HepG2 (cell line): Measurements from ENCODE around the gene RHD.
"Not testable (repeated sequence)": the region's sequence is repeated elsewhere in the genome, so short reads cannot be mapped to it uniquely, and the experiment has no call there.

ENCODE experiments used
- HDAC6 ChIP-seq: fragments of 200-600 bp; sonication (generic); IDR thresholded peaks from 2 replicates; pipeline ENCODE4 v1.7.0; 2017; ENCODE audit warnings: mild to moderate bottlenecking, antibody characterized with exemption, low read length, low read depth
- JUN ChIP-seq: sonication (generic); formaldehyde crosslinking; IDR thresholded peaks from 2 replicates; pipeline ENCODE4 v1.4.0; 2020; ENCODE audit warnings: mild to moderate bottlenecking, missing genetic modification reagents
- TCF7 ChIP-seq: sonication (generic); IDR thresholded peaks from 2 replicates; pipeline ENCODE4 v1.6.1; 2016; ENCODE audit warnings: antibody characterized with exemption, low read depth
- TOE1 ChIP-seq: sonication (generic); formaldehyde crosslinking; IDR thresholded peaks from 2 replicates; pipeline ENCODE4 v1.4.0; 2020; ENCODE audit warnings: mild to moderate bottlenecking, missing genetic modification reagents
- ZBTB7B ChIP-seq: sonication (generic); formaldehyde crosslinking; IDR thresholded peaks from 2 replicates; pipeline ENCODE4 v1.4.0; 2020; ENCODE audit warnings: missing genetic modification reagents
- TF ChIP-seq, protein P1 (sequence below): sonication (generic); formaldehyde crosslinking; IDR thresholded peaks from 2 replicates; pipeline ENCODE4 v1.4.0; 2020; ENCODE audit warnings: mild to moderate bottlenecking, missing genetic modification reagents
- TF ChIP-seq, protein P2 (sequence below): sonication (generic); formaldehyde crosslinking; IDR thresholded peaks from 2 replicates; pipeline ENCODE4 v1.5.1; 2020; ENCODE audit warnings: mild to moderate bottlenecking, missing genetic modification reagents, borderline replicate concordance

DNA sequence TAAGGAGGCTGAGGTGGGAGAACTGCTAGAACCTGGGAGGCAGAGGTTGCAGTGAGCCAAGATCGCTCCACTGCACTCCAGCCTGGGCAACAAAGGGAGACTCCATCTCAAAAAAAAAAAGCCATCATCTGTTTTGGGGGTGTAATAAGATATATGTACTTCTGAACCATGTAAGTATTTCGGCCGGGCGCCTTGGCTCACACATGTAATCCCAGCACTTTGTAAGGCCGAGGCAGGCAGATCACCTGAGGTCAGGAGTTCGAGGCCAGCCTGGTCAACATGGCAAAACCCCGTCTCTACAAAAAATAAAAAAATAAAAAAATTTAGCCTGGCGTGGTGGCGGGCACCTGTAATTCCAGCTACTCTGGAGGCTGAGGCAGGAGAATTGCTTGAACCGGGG lies 36.9 kb upstream of the RHD start:
- TF ChIP-seq, protein P1, sequence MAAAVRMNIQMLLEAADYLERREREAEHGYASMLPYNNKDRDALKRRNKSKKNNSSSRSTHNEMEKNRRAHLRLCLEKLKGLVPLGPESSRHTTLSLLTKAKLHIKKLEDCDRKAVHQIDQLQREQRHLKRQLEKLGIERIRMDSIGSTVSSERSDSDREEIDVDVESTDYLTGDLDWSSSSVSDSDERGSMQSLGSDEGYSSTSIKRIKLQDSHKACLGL (CRISPR knock-in tag): not testable (repeated sequence)
- TF ChIP-seq TOE1 (CRISPR knock-in tag); JUN (CRISPR knock-in tag); TCF7; ZBTB7B (CRISPR knock-in tag); HDAC6: not testable (repeated sequence)
- TF ChIP-seq, protein P2, sequence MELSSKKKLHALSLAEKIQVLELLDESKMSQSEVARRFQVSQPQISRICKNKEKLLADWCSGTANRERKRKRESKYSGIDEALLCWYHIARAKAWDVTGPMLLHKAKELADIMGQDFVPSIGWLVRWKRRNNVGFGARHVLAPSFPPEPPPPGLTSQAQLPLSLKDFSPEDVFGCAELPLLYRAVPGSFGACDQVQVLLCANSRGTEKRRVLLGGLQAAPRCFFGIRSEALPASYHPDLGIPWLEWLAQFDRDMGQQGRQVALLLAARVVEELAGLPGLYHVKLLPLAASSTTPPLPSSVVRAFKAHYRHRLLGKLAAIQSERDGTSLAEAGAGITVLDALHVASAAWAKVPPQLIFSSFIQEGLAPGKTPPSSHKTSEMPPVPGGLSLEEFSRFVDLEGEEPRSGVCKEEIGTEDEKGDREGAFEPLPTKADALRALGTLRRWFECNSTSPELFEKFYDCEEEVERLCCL (CRISPR knock-in tag): not testable (repeated sequence)
